ENCODE data around the gene PLAC8.

- no peak for TF ChIP-seq CTCF (conservative IDR thresholded peaks at IDR 0.05; ENCODE audit: low read depth, low read length)
- no peak for TF ChIP-seq EZH2phosphoT487 (IDR thresholded peaks at IDR 0.05; ENCODE audit: borderline replicate concordance, low read length)
Measured at GRCh38 chr4:83104991-83105390, 9.5 kb downstream of the PLAC8 start.
